IMR-90 (cell line): ENCODE results near the gene LRRC1. TPM values are rescaled to one million over a fixed set of nuclear protein-coding genes. Genes with fewer than 3 reads are reported as not detected.

Source experiments
- ATAC-seq: fragments of 200-7000 bp; cut with Tn5 transposase; 2 replicates; pipeline ENCODE4 v1.9.1; 2020; ENCODE audit warnings: low read depth, mild to moderate bottlenecking, moderate library complexity
- BruUV-seq: library from RNA; stranded (reverse); fragments of 400-500 nt; replicated peaks from 2 replicates; lab custom pipeline; 2021; lab: Mats Ljungman, UMichigan
- CTCF ChIA-PET: fragments of 300-600 bp; formaldehyde crosslinking; extraction: SDS; loops from one replicate; lab custom pipeline; 2021; ENCODE audit warnings: antibody characterized with exemption; lab: Yijun Ruan, JAX
- POLR2A ChIA-PET: fragments of 300-600 bp; sonication (Branson Sonifier 250); formaldehyde crosslinking; loops from one replicate; lab custom pipeline; 2022; ENCODE audit warnings: antibody characterized with exemption; ENCODE audit not compliant: unreplicated experiment; lab: Charles Lee
- DNase-seq: peaks from one replicate; pipeline ENCODE4 v3.0.0; 2013
- H2AFZ ChIP-seq: replicated peaks from 2 replicates; pipeline ENCODE3; 2013; ENCODE audit warnings: low read length, mild to moderate bottlenecking; ENCODE audit not compliant: poor library complexity
- H2AK5ac ChIP-seq: 2 replicates; pipeline ENCODE4 v1.6.1; 2013; ENCODE audit warnings: low read depth, low read length, inconsistent platforms
- H2AK9ac ChIP-seq: replicated peaks from 2 replicates; pipeline ENCODE3; 2013; ENCODE audit warnings: mild to moderate bottlenecking, low read depth, low read length, moderate library complexity; ENCODE audit not compliant: poor library complexity
- H2BK120ac ChIP-seq: 2 replicates; pipeline ENCODE4 v1.6.1; 2013; ENCODE audit warnings: low read depth, low read length, inconsistent platforms
- H2BK15ac ChIP-seq: 3 replicates; pipeline ENCODE4 v1.6.1; 2013; ENCODE audit warnings: low read depth, low read length, inconsistent platforms
- H2BK20ac ChIP-seq: 2 replicates; pipeline ENCODE4 v1.6.1; 2013; ENCODE audit warnings: low read depth, mild to moderate bottlenecking, inconsistent platforms, low read length, moderate library complexity
- H2BK5ac ChIP-seq: 2 replicates; pipeline ENCODE4 v1.6.1; 2013; ENCODE audit warnings: mild to moderate bottlenecking, low read depth, low read length, inconsistent platforms; ENCODE audit not compliant: poor library complexity, severe bottlenecking
- H3K14ac ChIP-seq: replicated peaks from 2 replicates; pipeline ENCODE4 v1.6.1; 2013; ENCODE audit warnings: low read depth, low read length, inconsistent platforms
- H3K18ac ChIP-seq: 2 replicates; pipeline ENCODE4 v1.6.1; 2013; ENCODE audit warnings: low read depth, low read length, control low read depth
- H3K23ac ChIP-seq: 2 replicates; pipeline ENCODE4 v1.6.1; 2013; ENCODE audit warnings: low read depth, low read length, inconsistent platforms
- H3K27ac ChIP-seq: 2 replicates; pipeline ENCODE4 v1.5.1; 2013; ENCODE audit warnings: mild to moderate bottlenecking, control low read depth, low read length; ENCODE audit not compliant: insufficient read depth
- H3K27me3 ChIP-seq: 2 replicates; pipeline ENCODE4 v1.6.1; 2013; ENCODE audit warnings: low read length; ENCODE audit not compliant: control insufficient read depth, insufficient read depth
- H3K36me3 ChIP-seq: 2 replicates; pipeline ENCODE4 v1.6.1; 2013; ENCODE audit warnings: low read length, mixed read lengths; ENCODE audit not compliant: control insufficient read depth, insufficient read depth
- H3K4ac ChIP-seq: 2 replicates; pipeline ENCODE4 v1.6.1; 2013; ENCODE audit warnings: low read depth, low read length, inconsistent platforms
- H3K4me1 ChIP-seq: 2 replicates; pipeline ENCODE4 v1.6.1; 2013; ENCODE audit warnings: low read length, mixed read lengths; ENCODE audit not compliant: control insufficient read depth, insufficient read depth
- H3K4me2 ChIP-seq: 2 replicates; pipeline ENCODE4 v1.6.1; 2013; ENCODE audit warnings: low read depth, mild to moderate bottlenecking, control low read depth, low read length, moderate library complexity
- H3K4me3 ChIP-seq: 2 replicates; pipeline ENCODE4 v1.5.1; 2013; ENCODE audit warnings: low read depth, mild to moderate bottlenecking, control low read depth, low read length, moderate library complexity; ENCODE audit not compliant: insufficient read depth
- H3K56ac ChIP-seq: 2 replicates; pipeline ENCODE4 v1.6.1; 2013; ENCODE audit warnings: low read length, inconsistent platforms; ENCODE audit not compliant: insufficient read depth; ENCODE audit errors: extremely low read depth
- H3K79me1 ChIP-seq, 2 experiments: 2 replicates each; pipeline ENCODE4 v1.6.1; 2013; ENCODE audit warnings: low read length in 2 of 2, inconsistent platforms in 1 of 2, low read depth in 1 of 2
- H3K9ac ChIP-seq: 2 replicates; pipeline ENCODE4 v1.6.1; 2013; ENCODE audit warnings: low read depth, low read length, control low read depth
- H3K9me1 ChIP-seq: 2 replicates; pipeline ENCODE4 v1.6.1; 2013; ENCODE audit warnings: low read length, inconsistent platforms; ENCODE audit not compliant: insufficient read depth
- H3K9me3 ChIP-seq: 2 replicates; pipeline ENCODE4 v1.6.1; 2013; ENCODE audit warnings: low read length; ENCODE audit not compliant: control insufficient read depth, insufficient read depth
- H4K20me1 ChIP-seq: 2 replicates; pipeline ENCODE4 v1.6.1; 2013; ENCODE audit warnings: low read length, inconsistent platforms; ENCODE audit not compliant: insufficient read depth
- H4K5ac ChIP-seq: 2 replicates; pipeline ENCODE4 v1.6.1; 2013; ENCODE audit warnings: mild to moderate bottlenecking, low read depth, low read length, control low read depth
- H4K8ac ChIP-seq, 2 experiments: 2 replicates each; pipeline ENCODE4 v1.6.1; 2013; ENCODE audit warnings: low read depth in 2 of 2, low read length in 2 of 2, control low read depth in 1 of 2, inconsistent platforms in 1 of 2
- H4K91ac ChIP-seq: 2 replicates; pipeline ENCODE4 v1.6.1; 2013; ENCODE audit warnings: low read depth, low read length, inconsistent platforms; ENCODE audit not compliant: insufficient read depth
- CHD1 ChIP-seq: IDR thresholded peaks from 2 replicates; pipeline ENCODE4 v1.6.1; 2012; ENCODE audit warnings: low read depth, low read length, improper control_type of control experiment
- MXI1 ChIP-seq: IDR thresholded peaks from 2 replicates; pipeline ENCODE4 v1.6.1; 2012; ENCODE audit warnings: low read depth, mild to moderate bottlenecking, low read length, moderate library complexity, borderline replicate concordance
- POLR2A ChIP-seq: IDR thresholded peaks from 2 replicates; pipeline ENCODE4 v1.6.1; 2012; ENCODE audit warnings: mild to moderate bottlenecking, low read depth, low read length
- RAD21 ChIP-seq: IDR thresholded peaks from 2 replicates; pipeline ENCODE4 v1.6.1; 2012; ENCODE audit warnings: low read length, improper control_type of control experiment
- RCOR1 ChIP-seq: IDR thresholded peaks from 2 replicates; pipeline ENCODE4 v1.6.1; 2012; ENCODE audit warnings: mild to moderate bottlenecking, low read length, improper control_type of control experiment; ENCODE audit not compliant: insufficient replicate concordance
- WGBS, 2 experiments: methylation state at CpG; one replicate each; pipeline versions ENCODE4 v1.1.5 to v1.1.7; 2013; ENCODE audit warnings: missing lambda C conversion rate in 2 of 2; ENCODE audit not compliant: insufficient read length in 1 of 2; ENCODE audit errors: extremely low coverage in 2 of 2; 5-methylcytosine and 5-hydroxymethylcytosine counted together
- dilution Hi-C: fragments of 300-500 bp; cut with HindIII; formaldehyde crosslinking; loops from one replicate; pipeline ENCODE4 v1.14.3; 2018; ENCODE audit warnings: low sequenced_read_pairs; ENCODE audit not compliant: unreplicated experiment
- in situ Hi-C: fragments of 300-500 bp; cut with MboI; formaldehyde crosslinking; loops from 3 replicates; pipeline ENCODE4 v1.14.3; 2019; ENCODE audit warnings: low sequenced_read_pairs, inconsistent platforms, mixed read lengths
- intact Hi-C: fragments of 100-400 bp; cut with micrococcal nuclease; formaldehyde crosslinking; loops from 2 replicates; pipeline ENCODE4 v1.10.0; 2022
- polyA plus RNA-seq, 3 experiments: library from polyadenylated mRNA; depleted of rRNA; stranded (reverse); fragments of >200 nt; gene quantifications; 2 replicates each; pipeline ENCODE4 v1.2.3, GENCODE V29; 2012; ENCODE audit warnings: low replicate concordance in 1 of 3
- total RNA-seq: library from RNA; depleted of rRNA; stranded (reverse); fragments of >200 nt; gene quantifications from 2 replicates; pipeline ENCODE4 v1.2.3, GENCODE V29; 2012
- TF ChIP-seq, protein P1 (sequence below): fragments of 150-350 bp; IDR thresholded peaks from 2 replicates; pipeline ENCODE4 v1.6.1; 2016; ENCODE audit warnings: low read depth, mild to moderate bottlenecking, low read length, moderate library complexity, borderline replicate concordance
- TF ChIP-seq, protein P2 (sequence below): fragments of 150-350 bp; IDR thresholded peaks from 2 replicates; pipeline ENCODE4 v1.6.1; 2017; ENCODE audit warnings: mild to moderate bottlenecking, antibody characterized with exemption, low read length, low read depth

Gene LRRC1
- total and polyA plus RNA-seq, 2 of the 4 experiments (the other 2 are of a cell fraction): 5.1 to 6.1 TPM

DNA sequence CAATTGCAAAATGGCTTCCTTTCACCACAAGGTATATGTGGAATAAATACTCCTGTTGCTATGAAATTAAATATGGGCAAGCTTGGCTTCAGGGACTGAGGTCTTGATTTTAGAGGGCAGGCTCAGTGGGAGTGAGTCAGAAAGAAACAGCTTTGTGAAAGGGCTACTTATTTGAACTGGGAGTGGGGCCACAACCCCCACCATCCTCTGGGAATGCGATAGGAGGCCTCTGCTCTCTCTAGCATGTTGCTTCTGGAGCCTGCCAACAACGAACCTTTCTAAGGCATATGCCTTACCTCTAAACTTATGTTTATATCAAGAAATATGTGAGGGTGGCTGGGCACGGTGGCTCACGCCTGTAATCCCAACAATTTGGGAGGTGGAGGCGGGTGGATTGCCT lies 149.7 kb downstream of the LRRC1 start:
- Histone ChIP-seq H4K5ac (no peak overlapping the region), H3K4ac (no peak overlapping the region), H2BK5ac (no peak overlapping the region), H3K4me1 (peaks cover 3% of the 10 kb centered on the region; the same call in 1 of the 2 replicates), H3K18ac (no peak overlapping the region), H2AK9ac (no peak overlapping the region), H2BK15ac (no peak overlapping the region), H3K9me3 (no peaks in the 10 kb centered on the region), H3K27ac (no peak overlapping the region), H2AFZ (no peak overlapping the region), H4K20me1 (no peaks in the 10 kb centered on the region), H3K79me1 (no peaks in the 10 kb centered on the region), H3K56ac (no peak overlapping the region), H2AK5ac (no peak overlapping the region), H3K9ac (no peak overlapping the region), H3K9me1 (no peaks in the 10 kb centered on the region), H4K91ac (no peak overlapping the region), H4K8ac (no peak overlapping the region), H3K36me3 (no peaks in the 10 kb centered on the region), H3K4me2 (no peak overlapping the region), H2BK20ac (no peak overlapping the region), H3K27me3 (no peaks in the 10 kb centered on the region; the same call in 1 of the 2 replicates), H3K23ac (no peak overlapping the region), H2BK120ac (no peak overlapping the region), H3K4me3 (no peak overlapping the region), H3K14ac (no peak overlapping the region)
- dilution Hi-C loops: no loop called here
- ATAC-seq (no peak), DNase-seq (no peak)
- in situ Hi-C loops: loop anchor here (25.0 kb wide), 1 partner anchor 757 kb away; no protein-coding TSS in a partner anchor
- no CpG with 5 or more reads among the region's 5 CpGs for WGBS, 2 experiments
- TF ChIP-seq, protein P1, sequence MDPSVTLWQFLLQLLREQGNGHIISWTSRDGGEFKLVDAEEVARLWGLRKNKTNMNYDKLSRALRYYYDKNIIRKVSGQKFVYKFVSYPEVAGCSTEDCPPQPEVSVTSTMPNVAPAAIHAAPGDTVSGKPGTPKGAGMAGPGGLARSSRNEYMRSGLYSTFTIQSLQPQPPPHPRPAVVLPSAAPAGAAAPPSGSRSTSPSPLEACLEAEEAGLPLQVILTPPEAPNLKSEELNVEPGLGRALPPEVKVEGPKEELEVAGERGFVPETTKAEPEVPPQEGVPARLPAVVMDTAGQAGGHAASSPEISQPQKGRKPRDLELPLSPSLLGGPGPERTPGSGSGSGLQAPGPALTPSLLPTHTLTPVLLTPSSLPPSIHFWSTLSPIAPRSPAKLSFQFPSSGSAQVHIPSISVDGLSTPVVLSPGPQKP: no peak
- TF ChIP-seq POLR2A (no peak), MXI1 (no peak), CHD1 (no peak), RAD21 (no peak), RCOR1 (no peak)
- TF ChIP-seq, protein P2, sequence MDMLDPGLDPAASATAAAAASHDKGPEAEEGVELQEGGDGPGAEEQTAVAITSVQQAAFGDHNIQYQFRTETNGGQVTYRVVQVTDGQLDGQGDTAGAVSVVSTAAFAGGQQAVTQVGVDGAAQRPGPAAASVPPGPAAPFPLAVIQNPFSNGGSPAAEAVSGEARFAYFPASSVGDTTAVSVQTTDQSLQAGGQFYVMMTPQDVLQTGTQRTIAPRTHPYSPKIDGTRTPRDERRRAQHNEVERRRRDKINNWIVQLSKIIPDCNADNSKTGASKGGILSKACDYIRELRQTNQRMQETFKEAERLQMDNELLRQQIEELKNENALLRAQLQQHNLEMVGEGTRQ: no peak
- ChIA-PET CTCF (no interaction called here), POLR2A (no interaction called here)
- intact Hi-C loops: no loop called here
- BruUV-seq: no TSS peak
